Bronchial epithelial cell (primary cell): ENCODE results near the gene BCL11B. TPM values are rescaled to one million over a fixed set of nuclear protein-coding genes. Genes with fewer than 3 reads are reported as not detected.

Source experiments
- DNase-seq: peaks from one replicate; pipeline ENCODE4 v3.0.0-alpha.2; 2010; ENCODE audit warnings: low read depth
- FAIRE-seq: peaks from 2 replicates; lab custom pipeline; 2011; peaks lifted over from hg19 to GRCh38; lab: Jason Lieb, UNC
- H3K27me3 ChIP-seq: 2 replicates; pipeline ENCODE4 v1.5.1; 2011; ENCODE audit warnings: low read length; ENCODE audit not compliant: control insufficient read depth, insufficient read depth
- H3K36me3 ChIP-seq: 2 replicates; pipeline ENCODE4 v1.5.1; 2011; ENCODE audit warnings: low read length; ENCODE audit not compliant: control insufficient read depth, insufficient read depth
- H3K4me3 ChIP-seq: 2 replicates; pipeline ENCODE4 v1.5.1; 2011; ENCODE audit warnings: mild to moderate bottlenecking, low read depth, low read length, control low read depth
- CTCF ChIP-seq: IDR thresholded peaks from 2 replicates; pipeline ENCODE4 v1.5.1; 2011; ENCODE audit warnings: mild to moderate bottlenecking, moderate library complexity, low read length, control low read depth, inconsistent platforms; ENCODE audit not compliant: insufficient read depth, severe bottlenecking
- total RNA-seq: library from RNA; depleted of rRNA; stranded (reverse); fragments of >200 nt; gene quantifications from 2 replicates; pipeline ENCODE4 v1.2.1, GENCODE V29; 2014

The BCL11B gene
- total RNA-seq, 1 donor from 2014 or later = 5.3 TPM

GRCh38 chr14:99203801-99204200, 68.2 kb downstream of the BCL11B start:
- FAIRE-seq (no peak), DNase-seq (no peak)
- no peaks in the 10 kb centered on the region for H3K27me3 ChIP-seq
- no peak overlapping the region for H3K4me3 ChIP-seq
- TF ChIP-seq CTCF = no peak
- H3K36me3 ChIP-seq = no peaks in the 10 kb centered on the region

GRCh38 chr14:99203080-99203479, 68.9 kb downstream of the BCL11B start:
- DNase-seq (no peak), FAIRE-seq (no peak)
- Histone ChIP-seq H3K27me3 (no peaks in the 10 kb centered on the region), H3K36me3 (no peaks in the 10 kb centered on the region), H3K4me3 (no peak overlapping the region)
- no peak for TF ChIP-seq CTCF

DNA sequence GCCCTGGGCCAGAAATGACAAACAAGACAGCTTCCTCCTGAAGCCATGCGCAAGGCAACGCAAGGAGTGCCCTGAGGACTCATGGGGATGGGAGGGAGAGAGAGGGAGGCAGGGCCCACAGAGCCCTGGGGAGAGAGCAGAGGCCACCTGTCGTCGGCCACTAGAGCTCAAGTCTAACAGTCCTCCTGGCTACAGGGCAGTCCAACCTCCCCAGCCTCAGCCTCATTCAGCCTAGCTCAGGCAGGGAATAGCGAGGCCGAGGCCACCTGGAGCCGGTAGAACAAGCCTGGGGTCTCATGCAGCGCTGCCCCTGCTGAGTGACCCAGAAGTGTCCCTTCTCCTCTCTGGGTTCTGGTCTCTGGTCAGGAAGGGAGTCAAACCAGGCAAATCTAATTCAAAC, 69.5 kb downstream of the BCL11B start:
- no peak overlapping the region for H3K4me3 ChIP-seq
- FAIRE-seq (no peak), DNase-seq (no peak)
- no peak for TF ChIP-seq CTCF
- H3K36me3 ChIP-seq = no peaks in the 10 kb centered on the region
- no peaks in the 10 kb centered on the region for H3K27me3 ChIP-seq

- FAIRE-seq = peak; percentile 93
- Histone ChIP-seq H3K4me3 (no peak overlapping the region), H3K27me3 (no peaks in the 10 kb centered on the region), H3K36me3 (no peaks in the 10 kb centered on the region)
- no peak for TF ChIP-seq CTCF
- no peak for DNase-seq
These were observed 70.5 kb downstream of the BCL11B start for GRCh38 chr14:99201351-99202073.

DNA sequence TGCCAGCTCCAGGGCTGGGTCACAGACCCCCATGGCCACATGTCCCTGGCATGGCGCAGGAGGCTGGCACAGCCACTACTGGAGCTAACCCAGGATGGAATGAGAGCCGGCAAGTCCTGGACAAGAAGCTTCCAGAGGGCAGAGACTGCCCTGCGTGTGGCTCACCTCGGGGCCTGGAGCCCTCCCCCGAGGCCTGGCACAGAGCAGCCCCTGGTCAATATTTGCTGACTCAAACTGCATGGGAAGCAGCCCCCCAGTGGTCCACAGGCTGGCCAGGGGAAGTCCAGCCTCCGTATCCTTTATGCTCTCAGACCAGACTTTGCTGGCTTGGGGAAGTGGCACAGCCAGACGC, 71.4 kb downstream of the BCL11B start:
- no peak for TF ChIP-seq CTCF
- FAIRE-seq (no peak), DNase-seq (no peak)
- Histone ChIP-seq H3K36me3 (no peaks in the 10 kb centered on the region), H3K27me3 (no peaks in the 10 kb centered on the region), H3K4me3 (no peak overlapping the region)
